ENCODE measurements around the gene SLC9A7.

Gene SLC9A7

GRCh38 chrX:46569621-46570020 lies 189.3 kb downstream of the SLC9A7 start:
- no peak for DNase-seq

DNA sequence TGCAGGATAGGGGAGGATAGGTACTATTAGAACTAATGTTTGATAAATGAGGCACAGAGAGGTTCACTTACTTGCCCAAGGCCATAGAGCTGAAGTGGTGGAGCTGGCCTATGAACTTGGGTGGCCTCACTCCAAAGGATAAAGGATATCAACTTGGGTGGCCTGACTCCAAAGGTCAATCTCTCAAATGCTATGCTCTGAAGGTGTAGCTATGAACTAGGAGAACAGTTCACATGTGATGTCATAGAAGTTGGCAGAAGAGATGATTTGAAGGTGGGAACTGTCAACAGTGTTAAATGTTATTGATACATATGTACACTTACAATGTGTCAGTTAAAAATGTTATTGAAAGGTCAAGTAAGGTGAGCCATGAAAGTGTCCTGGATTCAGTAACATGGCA lies 191.5 kb downstream of the SLC9A7 start:
- no peak for DNase-seq

GRCh38 chrX:46561824-46562657 lies 196.9 kb downstream of the SLC9A7 start:
- DNase-seq = no peak

DNA sequence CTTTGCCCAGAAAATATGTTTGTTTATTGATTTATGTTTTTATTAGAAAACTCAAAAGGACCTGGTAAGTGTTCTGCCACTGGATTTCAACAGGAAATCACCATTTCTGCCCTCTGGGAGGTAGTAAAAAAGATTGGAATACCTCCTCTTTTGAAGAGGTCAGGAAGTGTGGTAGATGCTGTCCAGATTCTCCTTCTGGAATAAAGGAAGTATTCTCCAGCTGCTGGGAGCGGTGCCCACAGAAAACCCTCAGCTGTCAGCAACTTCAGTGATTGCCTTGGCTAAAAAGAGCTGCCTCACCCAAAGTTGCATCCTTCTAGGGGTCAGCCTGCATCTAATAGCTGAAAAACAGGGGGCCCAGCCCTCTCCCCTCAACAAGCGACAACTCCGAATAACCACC lies 199.9 kb downstream of the SLC9A7 start:
- no peak for DNase-seq

GRCh38 chrX:46554942-46555341 lies 204.0 kb downstream of the SLC9A7 start:
- DNase-seq = no peak

- DNase-seq = no peak
These were observed 205.0 kb downstream of the SLC9A7 start for GRCh38 chrX:46553935-46554334.

DNA sequence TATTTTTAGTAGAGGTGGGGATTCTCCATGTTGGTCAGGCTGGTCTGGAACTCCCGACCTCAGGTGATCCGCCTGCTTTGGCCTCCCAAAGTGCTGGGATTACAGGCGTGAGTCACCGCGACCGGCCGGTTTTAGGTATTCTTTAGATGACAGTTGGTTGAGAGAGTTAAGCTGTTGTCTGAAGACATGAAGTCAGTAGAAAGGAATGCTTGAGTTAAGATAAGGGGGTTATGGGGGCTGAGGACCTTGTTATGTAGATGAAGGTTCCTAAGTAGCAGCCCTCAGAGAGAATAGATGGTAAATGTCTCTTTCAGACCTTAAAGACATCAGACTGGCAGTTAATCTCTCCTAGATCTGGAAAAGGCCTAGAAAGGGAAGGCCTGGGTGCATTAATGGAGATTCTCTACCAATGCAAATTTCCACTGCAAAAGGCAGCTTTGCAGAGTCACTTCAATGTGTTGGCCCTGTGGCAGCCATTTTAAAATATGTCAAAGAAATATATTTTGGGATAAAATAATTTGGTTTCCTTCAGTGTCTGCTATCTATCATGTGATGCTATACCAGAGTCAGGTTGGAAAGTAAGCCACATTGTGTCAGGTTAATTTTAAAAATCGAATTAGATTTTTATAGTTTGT lies 207.3 kb downstream of the SLC9A7 start:
- DNase-seq = no peak

DNA sequence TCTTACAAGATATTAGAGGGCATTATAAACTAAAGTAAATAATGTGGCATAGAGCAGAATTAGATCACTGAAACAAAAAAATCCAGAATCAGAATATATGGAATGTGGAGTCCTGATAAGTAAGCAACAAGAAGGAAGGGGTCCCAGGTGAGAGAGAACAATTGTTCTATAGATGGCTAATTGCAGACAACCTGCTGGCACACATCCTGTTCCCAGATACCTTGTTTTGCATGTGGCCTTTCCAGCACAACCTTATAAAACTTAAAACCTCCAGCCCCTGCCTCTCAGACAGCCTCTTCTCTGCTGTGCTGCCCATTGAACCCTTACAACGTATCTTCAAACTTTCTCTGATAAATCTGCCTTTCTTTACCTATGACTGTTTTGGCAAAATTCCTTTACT lies 209.0 kb downstream of the SLC9A7 start:
- no peak for DNase-seq

All from GOT3 (cell line).